HCT116 (cell line): Measurements from ENCODE around the gene ATP5PD. TPM values are rescaled to one million over a fixed set of nuclear protein-coding genes. Genes with fewer than 3 reads are reported as not detected.

ENCODE experiments used
- ATAC-seq: fragments of 200-7000 bp; cut with Tn5 transposase; 2 replicates; pipeline ENCODE4 v1.9.1; 2020; ENCODE audit warnings: mild to moderate bottlenecking, moderate library complexity
- BruUV-seq: library from RNA; stranded (reverse); fragments of 400-500 nt; replicated peaks from 2 replicates; lab custom pipeline; 2021; lab: Mats Ljungman, UMichigan
- CTCF ChIA-PET: fragments of 300-600 bp; sonication (Branson Sonifier 250); formaldehyde crosslinking; loops from one replicate; lab custom pipeline; 2021; ENCODE audit warnings: antibody characterized with exemption; lab: Charles Lee
- POLR2A ChIA-PET: fragments of 300-600, 350-600 bp; sonication (Branson Sonifier 250); formaldehyde crosslinking; loops from one replicate; lab custom pipeline; 2021; ENCODE audit warnings: antibody characterized with exemption; lab: Charles Lee
- RAD21 ChIA-PET, 2 experiments: fragments of 300-600 bp; sonication (Branson Sonifier 250); formaldehyde crosslinking; loops; one replicate each; lab custom pipeline; 2023; ENCODE audit warnings: low total read pairs in 2 of 2; ENCODE audit not compliant: uncharacterized antibody in 2 of 2, unreplicated experiment in 2 of 2, low non-redundant PET in 1 of 2; lab: Charles Lee
- DNase-seq: peaks from one replicate; pipeline ENCODE4 v3.0.0-alpha.2; 2010; ENCODE audit warnings: low read depth, low spot score
- H2AFZ ChIP-seq: fragments of 200-600 bp; shearing (Covaris generic), sonication (generic); 2 replicates; pipeline ENCODE4 v1.6.1; 2017; ENCODE audit warnings: low read depth, mixed run types, mixed read lengths, antibody characterized with exemption, low read length; ENCODE audit not compliant: poor library complexity, severe bottlenecking
- H3K27ac ChIP-seq: 2 replicates; pipeline ENCODE4 v1.5.1; 2012; ENCODE audit warnings: low read depth, low read length
- H3K27me3 ChIP-seq: fragments of 200-600 bp; sonication (generic); 2 replicates; pipeline ENCODE4 v1.6.1; 2016; ENCODE audit warnings: mixed run types, low read length, mixed read lengths; ENCODE audit not compliant: insufficient read depth
- H3K36me3 ChIP-seq, 2 experiments: fragments of 200-500 bp in 1 of 2; fragments of 200-600 bp in 1 of 2; sonication (Bioruptor generic) in 1 of 2; sonication (generic) in 1 of 2; 2 replicates each; pipeline versions ENCODE4 v1.5.1 to v1.6.1; 2014 to 2016; ENCODE audit warnings: low read length in 2 of 2, inconsistent platforms in 1 of 2, mixed read lengths in 1 of 2, mixed run types in 1 of 2; ENCODE audit not compliant: insufficient read depth in 2 of 2, control insufficient read depth in 1 of 2
- H3K4me1 ChIP-seq, 2 experiments: fragments of 200-600 bp in 1 of 2; sonication (generic) in 1 of 2; 2 replicates each; pipeline versions ENCODE4 v1.5.1 to v1.6.1; 2012 to 2017; ENCODE audit warnings: low read length in 2 of 2, inconsistent platforms in 1 of 2, mild to moderate bottlenecking in 1 of 2, mixed read lengths in 1 of 2, mixed run types in 1 of 2, moderate library complexity in 1 of 2; ENCODE audit not compliant: insufficient read depth in 2 of 2, control insufficient read depth in 1 of 2
- H3K4me2 ChIP-seq: fragments of 200-600 bp; sonication (generic); 2 replicates; pipeline ENCODE4 v1.6.1; 2017; ENCODE audit warnings: mixed run types, low read length, mixed read lengths
- H3K4me3 ChIP-seq, 2 experiments: fragments of 200-600 bp in 1 of 2; sonication (generic) in 1 of 2; replicated peaks in 1 of 2; 2 replicates each; pipeline ENCODE4 v1.5.1; 2011 to 2016; ENCODE audit warnings: low read length in 2 of 2, control low read depth in 1 of 2, low read depth in 1 of 2, mild to moderate bottlenecking in 1 of 2, mixed read lengths in 1 of 2, mixed run types in 1 of 2
- H3K79me2 ChIP-seq: fragments of 200-600 bp; sonication (generic); 2 replicates; pipeline ENCODE4 v1.6.1; 2017; ENCODE audit warnings: mild to moderate bottlenecking, mixed run types, low read length, moderate library complexity, mixed read lengths; ENCODE audit not compliant: insufficient read depth
- H3K9ac ChIP-seq: fragments of 200-600 bp; sonication (generic); 2 replicates; pipeline ENCODE4 v1.6.1; 2016; ENCODE audit warnings: low read length, mixed read lengths
- H3K9me2 ChIP-seq: fragments of 200-600 bp; sonication (generic), shearing (Covaris generic); 2 replicates; pipeline ENCODE4 v1.6.1; 2017; ENCODE audit warnings: mixed run types, mild to moderate bottlenecking, moderate library complexity; ENCODE audit not compliant: insufficient read depth
- H3K9me3 ChIP-seq, 2 experiments: fragments of 200-500 bp in 1 of 2; fragments of 200-600 bp in 1 of 2; sonication (Bioruptor generic) in 1 of 2; sonication (generic) in 1 of 2; 2 replicates each; pipeline ENCODE4 v1.6.1; 2014 to 2017; ENCODE audit warnings: low read length in 2 of 2, mixed read lengths in 2 of 2, inconsistent platforms in 1 of 2, low read depth in 1 of 2, mild to moderate bottlenecking in 1 of 2, mixed run types in 1 of 2, moderate library complexity in 1 of 2; ENCODE audit not compliant: control insufficient read depth in 1 of 2, insufficient read depth in 1 of 2
- H4K20me1 ChIP-seq: fragments of 200-600 bp; sonication (generic), shearing (Covaris generic); 2 replicates; pipeline ENCODE4 v1.6.1; 2017; ENCODE audit warnings: mixed run types, mild to moderate bottlenecking, moderate library complexity; ENCODE audit not compliant: insufficient read depth
- CBX3 ChIP-seq: IDR thresholded peaks from 2 replicates; pipeline ENCODE4 v1.6.1; 2012; ENCODE audit warnings: low read depth
- CEBPB ChIP-seq: IDR thresholded peaks from 2 replicates; pipeline ENCODE4 v1.6.1; 2012; ENCODE audit warnings: low read depth
- EGR1 ChIP-seq: IDR thresholded peaks from 2 replicates; pipeline ENCODE4 v1.6.1; 2012; ENCODE audit warnings: low read depth
- ELF1 ChIP-seq: IDR thresholded peaks from 2 replicates; pipeline ENCODE4 v1.6.1; 2012; ENCODE audit warnings: low read depth, borderline replicate concordance
- EZH2 ChIP-seq: fragments of 200-600 bp; sonication (generic); IDR thresholded peaks from 2 replicates; pipeline ENCODE4 v1.6.1; 2017; ENCODE audit warnings: antibody characterized with exemption, mixed run types
- FOSL1 ChIP-seq: IDR thresholded peaks from 2 replicates; pipeline ENCODE4 v1.6.1; 2012; ENCODE audit warnings: low read depth
- JUND ChIP-seq: IDR thresholded peaks from 2 replicates; pipeline ENCODE4 v1.6.1; 2012
- POLR2A ChIP-seq: IDR thresholded peaks from 2 replicates; pipeline ENCODE4 v1.7.0; 2011; ENCODE audit warnings: borderline replicate concordance; ENCODE audit not compliant: insufficient read depth, insufficient read length; ENCODE audit errors: extremely low read depth
- RAD21 ChIP-seq: IDR thresholded peaks from 2 replicates; pipeline ENCODE4 v1.6.1; 2012; ENCODE audit warnings: low read depth, mild to moderate bottlenecking
- SIN3A ChIP-seq: IDR thresholded peaks from 2 replicates; pipeline ENCODE4 v1.6.1; 2012; ENCODE audit warnings: low read depth
- SP1 ChIP-seq: IDR thresholded peaks from 2 replicates; pipeline ENCODE4 v1.6.1; 2012; ENCODE audit warnings: low read depth
- SRF ChIP-seq: IDR thresholded peaks from 2 replicates; pipeline ENCODE4 v1.6.1; 2012; ENCODE audit warnings: low read depth
- TCF7L2 ChIP-seq: IDR thresholded peaks from 2 replicates; pipeline ENCODE4 v1.7.0; 2011; ENCODE audit warnings: borderline replicate concordance, inconsistent platforms; ENCODE audit not compliant: insufficient read depth, insufficient read length; ENCODE audit errors: extremely low read depth
- ZFX ChIP-seq: fragments of 450-650 bp; IDR thresholded peaks from 2 replicates; pipeline ENCODE4 v1.6.1; 2017
- ZNF274 ChIP-seq: fragments of 200-500 bp; sonication (Bioruptor generic); IDR thresholded peaks from 2 replicates; pipeline ENCODE4 v1.6.1; 2014; ENCODE audit warnings: mild to moderate bottlenecking, low read depth, low read length, inconsistent platforms
- intact Hi-C: fragments of 100-400 bp; cut with micrococcal nuclease; formaldehyde crosslinking; loops from 2 replicates; pipeline ENCODE4 v1.10.0; 2022
- total RNA-seq: library from RNA; stranded (reverse); gene quantifications from one replicate; pipeline ENCODE4 v1.2.1, GENCODE V29; 2021; ENCODE audit not compliant: unreplicated experiment
- TF ChIP-seq, protein P1 (sequence below): IDR thresholded peaks from 2 replicates; pipeline ENCODE4 v1.6.1; 2011; ENCODE audit warnings: mild to moderate bottlenecking, low read length, moderate library complexity; ENCODE audit not compliant: insufficient replicate concordance; ENCODE audit errors: extremely low read depth
- TF ChIP-seq, protein P2 (sequence below), 3 experiments: fragments of 200-600 bp in 1 of 3; sonication (generic) in 1 of 3; IDR thresholded peaks in 2 of 3; conservative IDR thresholded peaks in 1 of 3; 2 replicates each; pipeline ENCODE4 v1.5.1; 2012 to 2017; ENCODE audit warnings: low read depth in 2 of 3, low read length in 2 of 3, antibody characterized with exemption in 1 of 3, borderline replicate concordance in 1 of 3, control low read depth in 1 of 3, mild to moderate bottlenecking in 1 of 3, mixed read lengths in 1 of 3, mixed run types in 1 of 3, moderate library complexity in 1 of 3; ENCODE audit not compliant: insufficient read depth in 1 of 3
- TF ChIP-seq, protein P3 (sequence below): IDR thresholded peaks from 2 replicates; pipeline ENCODE4 v1.6.1; 2012; ENCODE audit warnings: low read depth
- TF ChIP-seq, protein P4 (sequence below): IDR thresholded peaks from 2 replicates; pipeline ENCODE4 v1.6.1; 2012

Gene ATP5PD
- total RNA-seq, 1 experiment from 2014 or later: 407 TPM

DNA sequence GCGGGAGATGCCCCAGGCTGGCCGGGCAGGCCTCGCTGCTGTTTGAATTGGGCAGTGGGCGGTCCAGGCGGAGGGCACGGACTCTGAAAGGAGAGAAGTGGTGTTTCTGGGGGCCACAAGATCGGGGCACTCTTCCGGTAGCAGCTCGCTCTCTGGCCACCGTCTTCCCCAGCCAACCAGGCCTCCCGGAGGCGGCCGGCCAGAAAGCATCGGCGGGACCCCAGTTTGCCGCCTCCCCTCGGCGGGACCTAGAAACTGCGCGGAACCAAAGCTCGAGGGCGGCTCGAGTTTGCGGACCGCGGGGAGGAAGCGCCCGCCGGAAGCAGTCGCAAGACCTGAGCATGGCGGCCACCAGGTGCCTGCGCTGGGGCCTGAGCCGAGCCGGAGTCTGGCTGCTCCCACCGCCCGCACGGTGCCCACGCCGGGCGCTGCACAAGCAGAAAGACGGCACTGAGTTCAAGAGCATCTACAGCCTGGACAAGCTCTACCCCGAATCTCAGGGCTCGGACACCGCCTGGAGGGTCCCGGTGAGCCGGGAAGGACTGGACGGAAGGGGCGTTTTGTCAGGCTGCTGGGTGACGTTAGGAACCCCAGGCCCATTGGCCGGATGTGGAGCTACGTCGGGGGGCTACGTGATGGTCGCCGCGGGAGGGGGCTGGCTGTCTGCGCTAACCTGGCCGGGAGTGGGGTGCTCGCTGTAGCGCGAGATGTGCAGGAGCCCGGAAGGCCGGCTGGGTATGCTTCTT, 34.2 kb downstream of the ATP5PD start, which contains the start of gene MRPL58:
MRPL58 (plus strand) TSS at position 325 of the 746 bp plus-strand sequence; CDS start at position 342, 17 bp downstream.
- ATAC-seq (peak; percentile 93), DNase-seq (peak; percentile 84)
- intact Hi-C loops: loop anchor here (1.0 kb wide), 1 partner anchor 51 kb away; no protein-coding TSS in a partner anchor
- BruUV-seq: no TSS peak
- H3K4me2 ChIP-seq: peak within 1 kb of the TSS; percentile 85
- H3K9me3 ChIP-seq: no peaks in the 10 kb centered on the region
- peaks cover 35% of the 10 kb centered on the region for H3K79me2 ChIP-seq
- H3K4me3 ChIP-seq: peak within 1 kb of the TSS; percentile 83 to 95
- H3K9me2 ChIP-seq: no peaks in the 10 kb centered on the region
- H3K27me3 ChIP-seq: no peaks in the 10 kb centered on the region
- peaks cover 0 to 6% of the 10 kb centered on the region in 2 experiments; a peak in 1 of 4 replicates for H3K36me3 ChIP-seq
- peak within 1 kb of the TSS; percentile 79 for H3K9ac ChIP-seq
- ChIA-PET CTCF (interaction anchor here (0.7 to 3.8 kb wide), 10 partner anchors 12 to 228 kb away, joined by 3 to 35 read pairs (median 6); partner anchors contain the start of gene CDR2L), RAD21 (interaction anchor here in 1 of 2 experiments (1.4 to 1.6 kb wide), 3 partner anchors 25 to 140 kb away, joined by 3 to 7 read pairs (median 3); partner anchors contain the start of genes CDR2L and FDXR), POLR2A (interaction anchor here (0.7 to 3.2 kb wide), 18 partner anchors 11 to 236 kb away, joined by 3 to 15 read pairs (median 4); partner anchors contain the start of genes CDR2L, HID1 and SLC16A5)
- H4K20me1 ChIP-seq: no peaks in the 10 kb centered on the region
- H3K27ac ChIP-seq: peak within 1 kb of the TSS; percentile 76
- peak within 1 kb of the TSS; percentile 50 for H2AFZ ChIP-seq
- H3K4me1 ChIP-seq: peaks cover 11 to 19% of the 10 kb centered on the region in 2 experiments
- TF ChIP-seq FOSL1 (no peak), SP1 (peak; percentile 81), TCF7L2 (peak; percentile 41), SRF (peak; percentile 80), CEBPB (no peak), ZNF274 (no peak), RAD21 (peak; percentile 46), POLR2A (peak; percentile 90), ZFX (peak; percentile 85; the same call in 1 of the 2 replicates), ELF1 (no peak; the same call in 1 of the 2 replicates), CBX3 (no peak; the same call in none of the 2 replicates), JUND (no peak), SIN3A (peak; percentile 92), EZH2 (no peak), EGR1 (0 out of 2 replicates have a peak, but pooled peaks have one; percentile 50)
- TF ChIP-seq, protein P1, sequence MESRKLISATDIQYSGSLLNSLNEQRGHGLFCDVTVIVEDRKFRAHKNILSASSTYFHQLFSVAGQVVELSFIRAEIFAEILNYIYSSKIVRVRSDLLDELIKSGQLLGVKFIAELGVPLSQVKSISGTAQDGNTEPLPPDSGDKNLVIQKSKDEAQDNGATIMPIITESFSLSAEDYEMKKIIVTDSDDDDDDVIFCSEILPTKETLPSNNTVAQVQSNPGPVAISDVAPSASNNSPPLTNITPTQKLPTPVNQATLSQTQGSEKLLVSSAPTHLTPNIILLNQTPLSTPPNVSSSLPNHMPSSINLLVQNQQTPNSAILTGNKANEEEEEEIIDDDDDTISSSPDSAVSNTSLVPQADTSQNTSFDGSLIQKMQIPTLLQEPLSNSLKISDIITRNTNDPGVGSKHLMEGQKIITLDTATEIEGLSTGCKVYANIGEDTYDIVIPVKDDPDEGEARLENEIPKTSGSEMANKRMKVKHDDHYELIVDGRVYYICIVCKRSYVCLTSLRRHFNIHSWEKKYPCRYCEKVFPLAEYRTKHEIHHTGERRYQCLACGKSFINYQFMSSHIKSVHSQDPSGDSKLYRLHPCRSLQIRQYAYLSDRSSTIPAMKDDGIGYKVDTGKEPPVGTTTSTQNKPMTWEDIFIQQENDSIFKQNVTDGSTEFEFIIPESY: peak; percentile 72
- TF ChIP-seq, protein P2, sequence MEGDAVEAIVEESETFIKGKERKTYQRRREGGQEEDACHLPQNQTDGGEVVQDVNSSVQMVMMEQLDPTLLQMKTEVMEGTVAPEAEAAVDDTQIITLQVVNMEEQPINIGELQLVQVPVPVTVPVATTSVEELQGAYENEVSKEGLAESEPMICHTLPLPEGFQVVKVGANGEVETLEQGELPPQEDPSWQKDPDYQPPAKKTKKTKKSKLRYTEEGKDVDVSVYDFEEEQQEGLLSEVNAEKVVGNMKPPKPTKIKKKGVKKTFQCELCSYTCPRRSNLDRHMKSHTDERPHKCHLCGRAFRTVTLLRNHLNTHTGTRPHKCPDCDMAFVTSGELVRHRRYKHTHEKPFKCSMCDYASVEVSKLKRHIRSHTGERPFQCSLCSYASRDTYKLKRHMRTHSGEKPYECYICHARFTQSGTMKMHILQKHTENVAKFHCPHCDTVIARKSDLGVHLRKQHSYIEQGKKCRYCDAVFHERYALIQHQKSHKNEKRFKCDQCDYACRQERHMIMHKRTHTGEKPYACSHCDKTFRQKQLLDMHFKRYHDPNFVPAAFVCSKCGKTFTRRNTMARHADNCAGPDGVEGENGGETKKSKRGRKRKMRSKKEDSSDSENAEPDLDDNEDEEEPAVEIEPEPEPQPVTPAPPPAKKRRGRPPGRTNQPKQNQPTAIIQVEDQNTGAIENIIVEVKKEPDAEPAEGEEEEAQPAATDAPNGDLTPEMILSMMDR (IDR thresholded peaks at IDR 0.05 in 2 of 3, conservative IDR thresholded peaks at IDR 0.05 in 1 of 3; ENCODE audit: borderline replicate concordance in 1 of 3, insufficient read depth in 1 of 3, low read depth in 2 of 3, low read length in 2 of 3): peak in 2 of 3 experiments; percentile 39 to 65; a peak in 4 of 6 replicates
- TF ChIP-seq, protein P3, sequence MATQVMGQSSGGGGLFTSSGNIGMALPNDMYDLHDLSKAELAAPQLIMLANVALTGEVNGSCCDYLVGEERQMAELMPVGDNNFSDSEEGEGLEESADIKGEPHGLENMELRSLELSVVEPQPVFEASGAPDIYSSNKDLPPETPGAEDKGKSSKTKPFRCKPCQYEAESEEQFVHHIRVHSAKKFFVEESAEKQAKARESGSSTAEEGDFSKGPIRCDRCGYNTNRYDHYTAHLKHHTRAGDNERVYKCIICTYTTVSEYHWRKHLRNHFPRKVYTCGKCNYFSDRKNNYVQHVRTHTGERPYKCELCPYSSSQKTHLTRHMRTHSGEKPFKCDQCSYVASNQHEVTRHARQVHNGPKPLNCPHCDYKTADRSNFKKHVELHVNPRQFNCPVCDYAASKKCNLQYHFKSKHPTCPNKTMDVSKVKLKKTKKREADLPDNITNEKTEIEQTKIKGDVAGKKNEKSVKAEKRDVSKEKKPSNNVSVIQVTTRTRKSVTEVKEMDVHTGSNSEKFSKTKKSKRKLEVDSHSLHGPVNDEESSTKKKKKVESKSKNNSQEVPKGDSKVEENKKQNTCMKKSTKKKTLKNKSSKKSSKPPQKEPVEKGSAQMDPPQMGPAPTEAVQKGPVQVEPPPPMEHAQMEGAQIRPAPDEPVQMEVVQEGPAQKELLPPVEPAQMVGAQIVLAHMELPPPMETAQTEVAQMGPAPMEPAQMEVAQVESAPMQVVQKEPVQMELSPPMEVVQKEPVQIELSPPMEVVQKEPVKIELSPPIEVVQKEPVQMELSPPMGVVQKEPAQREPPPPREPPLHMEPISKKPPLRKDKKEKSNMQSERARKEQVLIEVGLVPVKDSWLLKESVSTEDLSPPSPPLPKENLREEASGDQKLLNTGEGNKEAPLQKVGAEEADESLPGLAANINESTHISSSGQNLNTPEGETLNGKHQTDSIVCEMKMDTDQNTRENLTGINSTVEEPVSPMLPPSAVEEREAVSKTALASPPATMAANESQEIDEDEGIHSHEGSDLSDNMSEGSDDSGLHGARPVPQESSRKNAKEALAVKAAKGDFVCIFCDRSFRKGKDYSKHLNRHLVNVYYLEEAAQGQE: no peak
- TF ChIP-seq, protein P4, sequence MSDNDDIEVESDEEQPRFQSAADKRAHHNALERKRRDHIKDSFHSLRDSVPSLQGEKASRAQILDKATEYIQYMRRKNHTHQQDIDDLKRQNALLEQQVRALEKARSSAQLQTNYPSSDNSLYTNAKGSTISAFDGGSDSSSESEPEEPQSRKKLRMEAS: peak; percentile 93
